ENCODE results near the gene SORCS2. TPM values are rescaled to one million over a fixed set of nuclear protein-coding genes. Genes with fewer than 3 reads are reported as not detected.

Gene SORCS2
- total RNA-seq, 1 donor from 2014 or later: 1.7 TPM

GRCh38 chr4:7393601-7394575 lies 201.6 kb downstream of the SORCS2 start:
- DNase-seq (ENCODE audit: low spot score): no peak

- DNase-seq (ENCODE audit: low spot score): no peak
Observed at GRCh38 chr4:7394681-7395451, 202.5 kb downstream of the SORCS2 start.

- DNase-seq (ENCODE audit: low spot score): no peak
Observed at GRCh38 chr4:7395645-7396044, 203.3 kb downstream of the SORCS2 start.

- no peak for DNase-seq (ENCODE audit: low spot score)
Observed at GRCh38 chr4:7396186-7396910, 204.0 kb downstream of the SORCS2 start.

- DNase-seq (ENCODE audit: low spot score): no peak
Observed at GRCh38 chr4:7397206-7398103, 205.1 kb downstream of the SORCS2 start.

- DNase-seq (ENCODE audit: low spot score): peak; percentile 37
Observed at GRCh38 chr4:7398104-7398423, 205.7 kb downstream of the SORCS2 start.

GRCh38 chr4:7398788-7399439 lies 206.6 kb downstream of the SORCS2 start:
- no peak for DNase-seq (ENCODE audit: low spot score)

GRCh38 chr4:7399440-7400234 lies 207.3 kb downstream of the SORCS2 start:
- DNase-seq (ENCODE audit: low spot score): no peak

- no peak for DNase-seq (ENCODE audit: low spot score)
Observed at GRCh38 chr4:7400671-7401298, 208.4 kb downstream of the SORCS2 start.

GRCh38 chr4:7402526-7402925 lies 210.2 kb downstream of the SORCS2 start:
- DNase-seq (ENCODE audit: low spot score): peak; percentile 35

- DNase-seq (ENCODE audit: low spot score): peak; percentile 55
Observed at GRCh38 chr4:7403001-7403400, 210.7 kb downstream of the SORCS2 start.

GRCh38 chr4:7408166-7408565 lies 215.8 kb downstream of the SORCS2 start:
- no peak for DNase-seq (ENCODE audit: low spot score)

GRCh38 chr4:7410446-7410845 lies 218.1 kb downstream of the SORCS2 start:
- no peak for DNase-seq (ENCODE audit: low spot score)

- no peak for DNase-seq (ENCODE audit: low spot score)
Observed at GRCh38 chr4:7411491-7411890, 219.2 kb downstream of the SORCS2 start.

GRCh38 chr4:7411896-7412553 lies 219.7 kb downstream of the SORCS2 start:
- no peak for DNase-seq (ENCODE audit: low spot score)

- no peak for DNase-seq (ENCODE audit: low spot score)
Observed at GRCh38 chr4:7412554-7412912, 220.2 kb downstream of the SORCS2 start.

GRCh38 chr4:7414046-7414445 lies 221.7 kb downstream of the SORCS2 start:
- DNase-seq (ENCODE audit: low spot score): no peak

GRCh38 chr4:7414736-7415510 lies 222.6 kb downstream of the SORCS2 start:
- DNase-seq (ENCODE audit: low spot score): no peak

All from mucosa of gallbladder (tissue), 1 donor.